HS-27A (cell line): ENCODE measurements around the gene PDE8A.
A peak's percentile ranks its signal among the peaks of the same experiment; 100 is the strongest.

Source experiments
- DNase-seq: peaks from one replicate; pipeline ENCODE4 v3.0.0-alpha.2; 2012; ENCODE audit warnings: low read depth, missing footprints

Gene PDE8A

DNA sequence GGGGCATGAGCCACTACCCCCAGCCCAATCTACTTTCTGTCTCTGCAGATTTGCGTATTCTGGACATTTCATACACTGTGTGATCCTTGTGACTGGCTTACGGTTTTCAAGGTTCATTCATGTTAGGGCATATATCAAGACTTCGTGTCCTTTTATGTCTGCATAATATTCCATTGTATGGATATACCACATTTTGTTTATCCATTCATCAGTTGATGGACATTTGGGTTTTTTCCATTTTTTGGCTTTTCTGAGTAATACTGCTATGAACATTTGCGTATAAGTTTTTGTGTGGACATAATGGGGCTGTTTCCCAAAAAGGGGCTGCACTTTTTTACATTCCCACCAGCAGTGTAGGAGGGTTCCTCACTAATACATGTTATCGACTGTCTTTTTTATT is 106.6 kb downstream of the PDE8A start:
- no peak for DNase-seq

DNA sequence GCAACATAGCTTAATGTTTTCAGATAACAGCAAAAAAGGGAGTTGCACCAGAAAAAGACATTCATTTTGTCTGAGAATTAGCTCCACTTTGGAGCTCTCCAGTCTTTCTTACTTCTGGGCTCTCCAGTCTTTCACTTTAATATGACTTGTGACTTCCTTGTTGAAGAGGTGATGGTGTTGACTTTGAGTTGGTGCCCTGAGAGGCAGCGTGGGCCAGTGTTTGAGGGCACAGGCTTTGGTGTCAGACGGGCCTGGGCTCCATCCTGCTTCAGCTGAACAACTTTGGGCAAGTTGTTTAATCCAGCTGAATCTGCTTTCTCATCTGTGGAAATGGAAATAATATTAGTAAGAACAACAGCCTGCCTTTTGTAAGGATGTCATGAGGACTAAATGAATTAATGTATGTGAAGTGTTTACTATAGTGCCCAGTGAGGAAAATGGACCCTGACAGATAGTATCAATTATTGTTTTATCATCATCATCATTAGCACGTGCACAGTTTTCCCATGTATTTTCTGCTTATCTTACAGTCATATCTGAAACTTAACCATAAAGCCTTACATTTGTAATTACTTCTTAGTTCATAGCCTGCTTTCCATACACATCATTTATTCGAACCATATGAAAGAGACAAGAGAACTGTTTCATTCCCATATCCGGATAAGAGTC is 108.4 kb downstream of the PDE8A start:
- no peak for DNase-seq

DNA sequence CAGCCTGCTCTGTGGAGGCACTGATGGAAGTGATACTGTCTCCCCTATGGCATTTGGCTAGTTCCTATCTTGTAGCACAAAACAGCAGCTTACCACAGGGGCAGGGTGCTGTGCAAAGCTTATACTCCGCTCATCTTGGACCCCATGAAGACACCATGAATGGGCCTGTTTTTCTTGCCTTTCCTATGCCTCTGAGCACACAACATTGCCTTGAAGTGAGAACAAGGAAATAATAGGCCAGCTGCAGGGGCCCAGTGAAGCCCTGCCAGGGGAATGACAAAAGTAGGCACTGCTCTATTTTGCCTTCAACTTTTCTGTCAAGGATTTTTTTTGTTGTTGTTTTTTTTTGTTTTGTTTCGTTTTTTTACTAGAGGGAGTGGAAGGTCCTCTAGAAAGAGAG is 110.3 kb downstream of the PDE8A start:
- no peak for DNase-seq

DNA sequence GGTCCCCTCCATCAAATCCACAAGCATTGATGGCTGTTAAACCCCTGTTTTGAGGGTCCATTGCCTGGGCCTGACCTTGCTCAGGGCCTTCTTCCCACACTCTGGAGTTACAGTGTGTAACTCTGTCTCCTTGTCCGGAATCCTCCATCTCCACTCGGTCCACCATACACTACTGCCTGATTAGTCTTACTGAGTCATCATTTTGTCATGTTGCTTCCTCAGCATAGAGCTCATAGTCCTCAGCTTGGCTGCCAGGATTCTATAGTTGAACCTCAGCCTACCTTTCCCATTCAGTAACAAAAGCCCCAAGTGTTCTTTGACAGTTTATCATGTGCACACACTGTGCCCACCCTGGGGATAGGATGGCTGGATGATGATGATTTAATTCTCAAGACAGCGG is 113.0 kb downstream of the PDE8A start:
- peak; percentile 11 for DNase-seq

DNA sequence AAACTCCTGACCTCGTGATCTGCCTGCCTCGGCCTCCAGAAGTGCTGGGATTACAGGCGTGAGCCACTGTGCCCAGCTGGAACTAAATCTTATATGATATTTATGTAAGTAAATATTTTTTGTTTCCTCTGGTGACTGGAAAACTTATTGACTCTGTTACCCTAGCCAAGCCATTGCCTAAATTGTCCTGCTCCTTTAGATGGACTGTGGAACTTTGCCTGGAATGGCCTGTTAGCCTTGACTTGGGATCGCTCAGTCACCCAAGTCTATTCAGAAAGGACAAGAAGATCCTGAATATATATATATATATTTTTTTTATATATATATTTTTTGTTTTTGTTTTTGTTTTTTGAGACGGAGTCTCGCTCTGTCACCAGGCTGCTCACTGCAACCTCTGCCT is 113.9 kb downstream of the PDE8A start:
- DNase-seq: no peak

DNA sequence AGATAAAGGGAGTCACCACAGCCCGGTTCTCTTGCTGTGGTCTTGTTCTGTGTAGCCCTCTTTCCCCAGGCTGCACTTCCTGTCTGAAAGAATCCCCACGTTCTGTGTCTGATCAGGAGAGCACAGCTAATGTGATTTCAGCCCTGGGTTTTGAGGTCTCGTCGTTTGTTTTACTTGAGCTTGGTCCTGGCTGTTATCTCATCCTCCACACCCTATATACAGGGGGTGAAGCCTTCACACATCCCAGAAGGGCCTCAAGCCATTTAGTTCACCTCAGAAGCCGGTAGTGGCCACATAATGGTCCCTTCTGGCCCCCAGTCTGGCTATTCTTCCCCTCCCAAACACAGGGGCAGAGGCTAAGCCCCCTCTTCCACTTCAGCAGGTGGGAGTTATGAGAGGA is 115.6 kb downstream of the PDE8A start:
- no peak for DNase-seq

DNA sequence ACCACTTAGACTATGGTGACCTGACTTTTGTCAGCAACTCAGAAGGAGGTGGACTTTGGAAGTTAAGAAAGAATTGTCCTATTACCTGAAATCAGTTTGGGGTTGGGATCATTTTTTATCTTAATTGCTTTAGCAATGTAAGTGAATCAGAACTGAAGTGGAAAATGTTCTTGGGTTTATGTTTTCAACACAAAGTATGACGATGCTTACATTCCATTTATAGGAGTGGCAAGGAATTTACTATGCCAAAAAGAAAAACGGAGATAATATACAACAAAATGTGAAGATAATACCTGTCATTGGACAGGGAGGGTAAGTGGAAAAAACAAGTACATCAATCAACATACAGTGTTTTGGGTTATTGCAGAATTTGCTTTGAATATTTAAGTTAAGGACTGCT is 116.1 kb downstream of the PDE8A start:
- DNase-seq: no peak

DNA sequence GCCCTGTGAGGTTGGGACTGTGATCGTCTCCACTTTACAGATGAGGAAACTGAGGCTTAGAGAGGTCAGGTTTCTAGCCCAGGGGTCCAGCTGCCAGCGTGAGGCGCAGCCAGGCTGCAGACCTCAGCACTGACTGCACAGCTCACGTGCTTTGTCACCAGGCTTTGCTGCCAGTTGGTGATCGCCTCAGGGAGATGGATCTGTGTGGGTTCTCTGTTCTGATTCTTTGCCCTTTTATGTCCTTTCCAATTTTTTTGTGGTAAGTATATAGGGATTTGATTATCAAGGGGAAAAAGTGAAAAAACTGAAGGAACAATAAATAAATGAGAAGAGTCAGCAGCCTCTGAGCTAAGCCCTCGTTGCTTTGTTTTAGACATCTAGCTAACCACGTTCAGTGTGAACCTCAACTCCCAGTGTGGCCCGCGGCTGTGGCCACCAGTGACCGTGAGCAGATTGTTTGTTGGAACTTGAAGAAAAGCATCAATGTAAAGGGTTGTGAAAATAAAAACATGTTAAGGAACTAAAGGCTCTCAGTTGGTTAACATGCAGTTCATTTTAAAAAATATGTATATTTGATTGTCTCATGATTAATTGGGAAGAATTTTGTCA is 117.6 kb downstream of the PDE8A start:
- no peak for DNase-seq

DNA sequence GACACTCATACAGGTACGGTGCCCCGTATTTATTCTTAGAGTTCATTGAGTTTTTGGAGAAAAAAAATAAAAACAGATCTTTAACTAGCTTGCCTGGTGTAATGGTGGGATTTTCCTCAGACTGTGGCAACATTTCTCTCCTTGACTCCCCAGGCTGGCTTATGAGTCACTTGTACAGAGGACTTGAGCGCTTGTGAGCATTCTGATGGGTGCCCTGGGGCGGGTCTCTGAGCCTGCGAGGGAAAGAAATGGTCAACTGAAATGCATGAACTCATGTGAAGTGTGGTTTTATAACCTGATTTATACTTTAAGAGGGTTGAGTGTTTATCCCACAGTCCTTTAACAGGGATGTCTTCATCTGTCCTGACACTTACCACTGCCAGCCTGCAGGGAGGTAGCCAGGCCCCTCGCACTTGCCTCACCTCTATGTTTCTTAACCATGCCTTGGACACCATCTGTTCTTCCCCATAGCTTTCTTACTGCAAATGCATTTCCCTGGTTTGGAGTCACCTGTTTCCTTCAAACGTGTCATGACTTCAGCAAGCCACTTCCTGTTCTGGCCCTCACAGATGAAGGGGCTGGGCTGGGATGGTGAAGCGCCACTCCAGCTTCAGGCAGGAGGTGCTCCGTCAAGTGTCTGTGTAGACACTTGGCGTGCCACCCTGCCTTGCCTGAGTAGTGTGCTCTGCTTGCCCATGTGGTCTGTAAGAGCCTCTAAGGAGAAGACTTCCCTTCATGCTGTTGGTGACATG is 118.7 kb downstream of the PDE8A start:
- no peak for DNase-seq

DNA sequence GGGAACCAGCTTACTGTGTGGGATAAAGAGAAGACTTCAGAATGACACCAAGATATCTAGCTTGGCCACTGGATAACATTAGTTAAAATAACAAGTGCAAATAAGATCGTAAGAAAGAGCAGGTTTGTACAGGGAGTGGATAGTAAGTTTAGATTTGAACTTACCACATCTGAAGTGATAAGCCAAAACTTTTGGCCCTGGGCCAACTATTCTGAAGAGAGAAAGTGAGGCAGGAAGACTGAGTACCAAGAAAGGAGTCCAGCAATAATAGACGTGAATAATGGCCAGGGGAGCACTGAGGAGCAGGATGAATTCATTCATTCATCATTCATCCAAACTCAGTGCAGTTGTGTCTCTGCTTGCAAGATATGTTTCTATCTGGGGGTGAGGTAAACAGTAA is 122.9 kb downstream of the PDE8A start:
- DNase-seq: no peak

DNA sequence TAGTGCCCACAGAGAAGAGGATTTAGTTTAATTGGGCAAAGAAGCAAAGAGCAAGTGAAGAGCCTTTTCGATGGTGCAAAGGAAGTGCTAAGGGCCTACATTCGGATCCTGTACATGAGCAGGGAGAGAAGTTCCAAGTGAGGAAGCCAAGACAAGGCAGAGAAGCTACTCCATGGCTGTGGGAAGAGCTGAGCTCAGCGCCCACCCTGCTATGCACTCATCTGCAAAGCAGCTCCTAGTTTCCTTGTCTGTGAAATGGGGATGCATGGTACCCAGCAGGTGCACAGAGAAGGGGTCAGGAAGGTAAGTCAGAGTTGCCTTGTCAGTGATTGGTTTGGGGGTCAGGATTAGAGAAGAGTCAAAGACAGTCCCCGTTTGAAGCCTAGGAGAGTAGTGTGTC is 126.5 kb downstream of the PDE8A start:
- DNase-seq: no peak

DNA sequence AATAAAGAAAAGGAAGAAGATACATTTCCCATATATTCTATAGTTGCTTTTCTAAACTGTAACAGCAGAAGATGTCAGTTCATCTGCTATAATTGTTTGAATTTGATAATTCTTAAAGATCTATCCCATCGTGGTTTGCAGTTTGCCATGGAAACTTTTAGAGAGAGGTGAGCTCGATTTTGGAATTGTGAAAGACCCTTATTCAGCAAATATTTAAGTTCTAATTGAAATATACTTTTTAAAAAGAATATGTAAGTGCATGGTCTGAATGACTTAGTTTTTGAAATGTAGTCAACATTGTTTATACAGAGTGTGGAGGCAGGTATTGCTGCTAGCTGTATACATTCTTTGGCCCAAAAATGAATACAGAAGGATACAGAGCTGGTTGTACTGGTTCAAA is 127.7 kb downstream of the PDE8A start:
- no peak for DNase-seq

DNA sequence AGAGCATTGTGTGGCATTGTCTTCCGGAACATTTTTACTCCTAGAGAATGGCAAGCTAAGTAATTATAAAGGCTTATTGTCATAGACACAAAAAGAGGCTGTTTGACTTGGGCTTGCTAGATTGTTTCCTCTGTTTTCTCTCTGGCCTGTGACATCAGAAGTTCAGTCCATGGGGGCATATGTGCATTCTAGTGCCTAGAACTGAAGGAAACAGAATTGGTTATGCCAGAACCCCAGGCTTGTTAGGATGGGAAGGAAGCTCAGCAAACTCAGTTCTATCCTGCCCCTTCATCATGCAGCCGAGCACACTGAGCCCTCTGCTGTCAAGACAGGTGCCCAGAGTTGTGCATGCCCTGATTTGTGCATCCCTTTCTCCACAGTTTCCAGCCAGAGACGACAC is 131.3 kb downstream of the PDE8A start:
- DNase-seq: no peak

DNA sequence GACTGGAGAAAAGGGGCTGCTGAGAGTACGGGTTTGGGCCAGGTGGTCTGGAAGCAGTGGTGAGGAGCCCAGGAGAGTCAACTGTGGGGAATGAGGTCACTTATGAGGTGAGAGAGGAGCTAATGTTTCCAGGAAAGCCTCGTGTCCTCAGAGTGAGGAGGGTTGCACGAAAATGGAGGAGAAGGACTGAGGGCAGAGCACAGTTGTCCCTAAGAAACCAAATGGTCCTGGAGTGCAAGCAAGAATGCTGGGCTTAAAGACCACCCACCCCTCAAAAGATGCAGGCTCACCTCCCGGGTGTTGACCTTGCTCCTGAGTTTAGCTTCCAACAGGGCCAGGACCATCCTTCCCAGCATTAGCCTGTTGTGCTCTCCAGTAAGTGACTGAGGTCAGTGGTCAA is 133.2 kb downstream of the PDE8A start:
- DNase-seq: no peak

DNA sequence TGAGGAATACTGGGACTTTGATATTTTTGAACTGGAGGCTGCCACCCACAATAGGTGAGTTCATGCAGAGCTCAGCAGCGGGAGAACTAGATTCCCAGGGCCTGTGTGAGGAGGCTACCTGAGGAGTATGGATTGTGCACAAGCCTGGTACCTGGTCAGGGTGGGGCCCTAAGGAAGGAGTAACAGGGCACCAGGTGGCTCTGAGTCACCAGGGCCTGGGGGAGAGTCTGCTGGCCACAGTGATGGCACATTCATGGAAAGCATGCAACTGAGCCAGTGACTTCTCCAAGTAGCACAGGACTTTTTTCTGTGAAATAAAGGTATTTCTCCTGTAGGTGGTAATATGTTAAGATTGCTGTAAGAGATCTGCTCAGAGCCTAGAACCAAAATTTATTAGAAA is 134.4 kb downstream of the PDE8A start:
- DNase-seq: no peak

DNA sequence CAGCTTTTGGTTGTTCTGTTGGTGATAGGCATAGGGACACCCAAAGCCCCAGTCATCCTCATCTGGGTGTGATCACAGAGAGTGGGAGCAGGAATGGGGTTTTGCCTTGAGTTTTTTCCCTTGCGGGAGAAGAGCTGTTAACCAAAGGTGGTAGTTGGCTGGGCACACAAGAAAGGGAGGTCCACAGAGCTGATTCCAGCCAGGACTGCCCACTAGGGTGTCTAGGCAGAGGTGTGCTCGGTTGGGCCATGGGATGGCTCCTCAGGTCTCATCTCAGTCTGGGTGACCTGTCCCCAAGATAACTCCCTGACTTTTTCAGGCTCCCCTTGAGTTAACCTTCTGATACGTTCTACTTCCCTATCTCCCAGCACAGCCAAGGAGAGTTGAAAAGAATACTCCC is 134.8 kb downstream of the PDE8A start:
- DNase-seq: no peak

DNA sequence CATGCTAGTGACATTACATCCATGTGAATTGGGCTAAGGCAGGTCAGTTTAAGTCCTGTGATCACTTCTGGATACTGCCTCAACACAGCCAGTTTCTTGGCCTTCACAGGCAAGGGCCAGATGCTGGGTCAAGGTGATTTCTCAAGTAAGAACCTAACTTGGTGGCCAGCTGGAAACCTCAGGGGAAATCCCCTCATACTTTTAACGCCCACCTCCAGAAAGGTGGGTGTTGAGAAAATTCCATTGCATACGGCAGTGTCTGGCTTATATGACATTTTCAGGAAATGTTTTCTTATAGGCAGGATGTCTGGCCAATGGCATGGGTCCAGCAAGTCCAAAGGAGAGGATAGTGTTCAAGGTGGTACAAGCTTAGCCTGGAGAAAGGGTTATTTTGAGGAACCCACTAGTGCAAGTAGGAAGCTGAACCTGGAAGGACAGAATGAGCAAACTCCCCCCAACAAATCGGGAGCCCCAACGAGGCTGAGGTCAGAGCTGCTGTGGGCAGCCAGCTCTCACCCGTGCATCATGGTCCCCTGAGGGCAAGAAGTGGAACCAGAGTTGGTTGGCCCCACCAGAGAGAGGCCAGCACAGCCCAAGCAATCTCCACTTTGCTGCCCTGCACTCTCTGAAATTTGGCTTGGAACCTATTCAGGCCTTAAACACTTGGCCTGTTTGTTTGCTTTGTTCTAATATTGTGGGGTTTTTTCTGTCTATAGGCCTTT is 135.4 kb downstream of the PDE8A start:
- DNase-seq: no peak

DNA sequence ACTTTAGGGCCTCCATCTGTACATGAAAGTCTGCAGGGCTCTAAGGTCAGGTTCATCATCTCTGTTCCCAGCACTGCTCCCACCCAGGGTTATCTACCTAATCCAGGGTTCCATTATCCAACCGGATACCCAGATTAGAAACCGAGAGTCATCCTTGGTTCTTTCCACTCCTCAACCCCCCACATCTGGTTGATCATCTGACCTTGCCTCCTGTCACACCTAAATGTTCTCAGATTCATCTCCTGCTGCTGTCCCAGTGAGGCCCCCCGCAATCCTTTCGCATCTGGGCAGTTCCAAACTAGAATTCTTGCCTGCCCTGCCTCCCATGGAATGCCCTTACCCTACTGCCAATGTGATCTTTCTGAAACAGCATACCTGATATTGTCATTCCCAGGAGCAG is 136.5 kb downstream of the PDE8A start:
- no peak for DNase-seq

DNA sequence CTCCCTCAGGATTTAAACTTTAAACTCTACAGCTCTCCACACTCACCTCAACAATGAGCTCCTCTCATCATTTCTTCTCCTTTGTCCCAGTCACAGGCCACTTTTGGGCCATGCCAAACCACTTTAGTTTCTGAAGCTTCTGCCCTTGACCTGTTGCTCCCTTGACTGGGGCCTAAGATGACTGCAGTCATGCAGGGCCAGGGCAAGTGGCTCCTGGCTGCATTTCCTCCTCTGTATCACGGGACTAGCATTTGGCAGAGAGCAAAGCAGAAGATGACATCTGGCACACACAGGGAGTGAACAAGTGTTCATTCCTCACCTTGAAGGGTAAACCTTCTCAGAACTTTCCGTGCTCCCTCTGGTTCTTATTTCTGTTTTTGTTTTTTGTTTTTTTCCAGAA is 136.9 kb downstream of the PDE8A start:
- no peak for DNase-seq

DNA sequence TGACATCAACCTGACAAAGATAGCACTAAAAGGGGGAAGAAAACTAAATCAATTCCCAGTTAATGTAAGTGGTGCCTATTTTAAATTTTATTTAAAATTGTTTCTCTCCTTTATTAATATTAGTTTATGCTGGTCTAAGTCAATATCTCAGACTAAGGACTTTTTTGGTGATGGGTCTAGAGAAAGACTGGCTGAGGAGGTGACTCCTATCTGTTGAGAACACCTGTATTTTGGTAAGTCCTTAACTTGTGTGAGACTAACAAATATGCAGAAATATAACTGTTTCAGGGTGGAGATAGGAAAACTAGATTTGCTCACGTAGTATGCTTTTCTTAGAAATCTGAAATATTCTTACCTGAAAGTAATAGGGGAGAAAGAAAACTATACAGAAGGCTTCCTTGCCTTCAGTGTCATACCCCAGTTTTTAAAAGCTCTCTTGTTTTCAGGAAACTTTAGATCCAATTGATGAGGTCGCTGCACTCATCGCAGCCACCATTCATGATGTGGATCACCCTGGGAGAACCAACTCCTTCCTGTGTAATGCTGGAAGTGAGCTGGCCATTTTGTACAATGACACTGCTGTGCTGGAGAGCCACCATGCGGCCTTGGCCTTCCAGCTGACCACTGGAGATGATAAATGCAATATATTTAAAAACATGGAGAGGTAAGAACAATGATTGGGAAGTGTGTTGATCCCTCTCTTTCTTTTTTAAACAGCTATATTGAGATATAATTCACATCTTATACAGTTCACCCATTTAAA is 138.9 kb downstream of the PDE8A start:
- DNase-seq: no peak

DNA sequence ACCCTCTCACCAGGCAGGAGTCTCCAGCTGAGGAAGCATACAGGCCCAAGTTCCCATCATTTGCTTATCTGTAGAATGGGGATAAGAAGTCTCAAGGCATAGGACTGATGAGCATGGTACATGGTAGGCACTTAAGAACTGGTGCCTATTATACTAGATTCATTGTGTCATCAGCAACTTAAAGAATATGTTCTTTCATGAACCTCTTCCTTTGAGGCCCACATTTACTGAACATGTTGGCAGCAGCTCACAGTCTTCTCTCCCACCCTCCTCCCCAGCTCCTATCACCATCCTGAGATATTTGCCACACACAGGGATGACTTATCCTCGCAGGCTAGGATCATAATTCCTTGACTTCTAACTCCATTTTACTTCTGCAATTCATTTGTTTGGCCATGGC is 142.5 kb downstream of the PDE8A start:
- DNase-seq: no peak

DNA sequence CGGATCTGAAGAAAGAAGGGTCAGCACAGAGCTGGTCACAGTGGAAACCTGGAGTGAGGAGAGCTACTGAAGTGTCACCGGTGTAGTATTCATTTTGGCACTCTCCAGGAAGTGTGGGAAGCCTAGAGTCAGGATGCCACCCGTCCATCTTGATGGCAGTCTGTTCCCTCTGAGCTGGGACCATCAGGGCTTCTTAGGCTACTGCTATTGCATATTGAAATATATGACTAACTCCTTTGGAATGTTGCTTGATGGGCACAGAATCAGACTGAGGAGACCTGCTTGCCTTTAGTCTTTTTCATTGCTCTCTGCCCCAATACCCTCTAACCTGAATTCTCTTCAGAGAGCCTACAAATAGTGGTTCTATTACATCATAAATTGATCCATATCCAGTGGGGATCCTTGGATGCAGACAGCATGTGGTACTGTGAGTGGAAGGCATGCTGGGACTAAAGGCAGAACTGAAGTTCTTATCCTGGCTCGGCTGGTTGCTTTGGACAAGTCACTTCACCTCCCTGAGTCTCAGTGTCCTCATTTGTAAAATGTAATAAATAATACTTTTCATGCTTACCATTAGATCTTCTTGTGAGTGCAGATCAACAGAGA is 143.5 kb downstream of the PDE8A start:
- DNase-seq: peak; percentile 51
